Adrenal gland (tissue), 12 donors: ENCODE data around the gene AKAP1. TPM values are rescaled to one million over a fixed set of nuclear protein-coding genes. Genes with fewer than 3 reads are reported as not detected.

Source experiments
- DNase-seq, 7 donors: peaks; one replicate each; pipeline ENCODE4 v3.0.0-alpha.2; 2019 to 2020
- H3K27ac ChIP-seq, 5 donors: fragments of 200-600 bp; sonication (generic) in 4 of 5; 1 replicate in 3 of 5; 2 replicates in 2 of 5; pipeline versions ENCODE4 v1.5.1 to v1.8.0; 2016 to 2020; ENCODE audit warnings: mild to moderate bottlenecking in 1 of 5
- H3K27me3 ChIP-seq: fragments of 200-600 bp; 2 replicates; pipeline ENCODE4 v1.8.0; 2021
- H3K36me3 ChIP-seq, 2 donors: fragments of 200-600 bp; replicated peaks in 1 of 2; 1 replicate in 1 of 2; 2 replicates in 1 of 2; pipeline versions ENCODE4 v1.5.1 to v1.8.0; 2018 to 2022
- H3K4me1 ChIP-seq, 2 donors: fragments of 200-600 bp; replicated peaks in 1 of 2; 1 replicate in 1 of 2; 2 replicates in 1 of 2; pipeline versions ENCODE4 v1.5.1 to v1.8.0; 2018 to 2021
- H3K4me3 ChIP-seq, 4 donors: fragments of 200-600 bp; sonication (generic) in 3 of 4; one replicate each; pipeline ENCODE4 v1.5.1; 2016 to 2018
- H3K9me3 ChIP-seq, 3 donors: fragments of 200-600 bp; sonication (generic) in 1 of 3; replicated peaks in 1 of 3; 1 replicate in 2 of 3; 2 replicates in 1 of 3; pipeline versions ENCODE4 v1.5.1 to v1.8.0; 2016 to 2021
- CTCF ChIP-seq, 6 experiments: fragments of 450-650 bp in 4 of 6; fragments of 200-600 bp in 2 of 6; sonication (generic) in 1 of 6; IDR thresholded peaks; 1 replicate in 5 of 6; 2 replicates in 1 of 6; pipeline versions ENCODE4 v1.5.1 to v1.8.0; 2016 to 2021; ENCODE audit warnings: antibody characterized with exemption in 6 of 6, mild to moderate bottlenecking in 2 of 6, moderate library complexity in 1 of 6
- POLR2A ChIP-seq, 2 donors: fragments of 450-650 bp; IDR thresholded peaks; one replicate each; pipeline ENCODE4 v1.6.1; 2017; ENCODE audit warnings: antibody characterized with exemption in 2 of 2, mild to moderate bottlenecking in 2 of 2, moderate library complexity in 1 of 2
- WGBS, 4 donors: extraction: QIAGEN DNeasy Blood & Tissue Kit in 2 of 4; methylation state at CpG; one replicate each; pipeline versions ENCODE4 v1.1.5 to v1.1.7; 2013 to 2017; 5-methylcytosine and 5-hydroxymethylcytosine counted together
- intact Hi-C, 2 donors: fragments of 100-400 bp; cut with DNase I; formaldehyde crosslinking; loops; one replicate each; pipeline versions ENCODE4 v1.14.1 to v1.15.0; 2022 to 2023
- polyA plus RNA-seq, 3 donors: library from polyadenylated mRNA; stranded (reverse); fragments of 200-250 nt in 2 of 3; fragments of 350-450 nt in 1 of 3; fragmentation: Illumina TruSeq in 1 of 3; extraction: RNeasy Lipid Tissue Mini Kit (QIAGEN cat#74804) in 1 of 3; gene quantifications; one replicate each; pipeline ENCODE4 v1.2.3, GENCODE V29; 2013 to 2014
- total RNA-seq, 9 donors: library from RNA; depleted of rRNA in 4 of 9; stranded (reverse); fragments of >200 nt in 4 of 9; fragments of 120-200 nt in 1 of 9; fragmentation: NEBNext Ultra II Directional in 1 of 9; extraction: Animal tissue kit (Norgen Biotek cat#: 25700) in 1 of 9; gene quantifications; one replicate each; pipeline versions ENCODE4 v1.1.0 to v1.2.4, GENCODE V29; 2013 to 2023
- donor health status: healthy with polysubstance abuse.
- donor health status: Bipolar disorder and iron deficiency.
- donor health status: DM: yes; HTN: yes; CAD: no.
- donor health status: DM: no; HTN: no; CAD: no.
- donor health status: DM: no; HTN: no; CAD: no.
- donor health status: DM: yes; HTN: yes; CAD: no.

The AKAP1 gene
- total and polyA plus RNA-seq, 12 donors: 14.0 to 259 (median 29.4) TPM

- no peaks in the 10 kb centered on the region for H3K27me3 ChIP-seq
- no peak overlapping the region for H3K27ac ChIP-seq
- intact Hi-C loops: no loop called here
- H3K36me3 ChIP-seq: no peaks in the 10 kb centered on the region
- H3K9me3 ChIP-seq: no peaks in the 10 kb centered on the region
- no peak for TF ChIP-seq POLR2A (IDR thresholded peaks at IDR 0.05)
- no peak for TF ChIP-seq CTCF (IDR thresholded peaks at IDR 0.05)
- no peak for DNase-seq
- no peak overlapping the region for H3K4me3 ChIP-seq
- WGBS, 4 donors: 70 to 76% (median 74%) methylated on average over 2 of the region's 2 CpGs
- H3K4me1 ChIP-seq: peaks cover 3% of the 10 kb centered on the region in 2 donors
These were observed 4.3 kb upstream of the AKAP1 start for GRCh38 chr17:57080718-57081117.

GRCh38 chr17:57082441-57082840 is 2.6 kb upstream of the AKAP1 start:
- intact Hi-C loops: no loop called here
- no peak for DNase-seq
- WGBS, 4 donors: 77 to 84% (median 79%) methylated on average over 2 of the region's 2 CpGs
- Histone ChIP-seq H3K4me1 (peaks cover 3 to 14% of the 10 kb centered on the region in 2 donors), H3K27ac (no peak overlapping the region), H3K4me3 (no peak overlapping the region), H3K36me3 (no peaks in the 10 kb centered on the region), H3K27me3 (no peaks in the 10 kb centered on the region), H3K9me3 (no peaks in the 10 kb centered on the region)
- TF ChIP-seq CTCF (IDR thresholded peaks at IDR 0.05) (no peak), POLR2A (IDR thresholded peaks at IDR 0.05) (no peak)

GRCh38 chr17:57084361-57084801 is 665 bp upstream of the AKAP1 start:
- TF ChIP-seq POLR2A (IDR thresholded peaks at IDR 0.05) (no peak), CTCF (IDR thresholded peaks at IDR 0.05) (no peak)
- no peaks in the 10 kb centered on the region for H3K9me3 ChIP-seq
- no peaks in the 10 kb centered on the region for H3K27me3 ChIP-seq
- no peak for DNase-seq
- intact Hi-C loops: no loop called here
- 0% methylated on average over 6 to 7 of the region's 7 CpGs for WGBS, 4 donors
- peaks cover 5 to 26% of the 10 kb centered on the region in 2 donors for H3K4me1 ChIP-seq
- peak overlapping the region; percentile 8 to 95 (median 44) for H3K4me3 ChIP-seq
- no peaks in the 10 kb centered on the region for H3K36me3 ChIP-seq
- H3K27ac ChIP-seq: peak overlapping the region; percentile 39 to 99 (median 95)

DNA sequence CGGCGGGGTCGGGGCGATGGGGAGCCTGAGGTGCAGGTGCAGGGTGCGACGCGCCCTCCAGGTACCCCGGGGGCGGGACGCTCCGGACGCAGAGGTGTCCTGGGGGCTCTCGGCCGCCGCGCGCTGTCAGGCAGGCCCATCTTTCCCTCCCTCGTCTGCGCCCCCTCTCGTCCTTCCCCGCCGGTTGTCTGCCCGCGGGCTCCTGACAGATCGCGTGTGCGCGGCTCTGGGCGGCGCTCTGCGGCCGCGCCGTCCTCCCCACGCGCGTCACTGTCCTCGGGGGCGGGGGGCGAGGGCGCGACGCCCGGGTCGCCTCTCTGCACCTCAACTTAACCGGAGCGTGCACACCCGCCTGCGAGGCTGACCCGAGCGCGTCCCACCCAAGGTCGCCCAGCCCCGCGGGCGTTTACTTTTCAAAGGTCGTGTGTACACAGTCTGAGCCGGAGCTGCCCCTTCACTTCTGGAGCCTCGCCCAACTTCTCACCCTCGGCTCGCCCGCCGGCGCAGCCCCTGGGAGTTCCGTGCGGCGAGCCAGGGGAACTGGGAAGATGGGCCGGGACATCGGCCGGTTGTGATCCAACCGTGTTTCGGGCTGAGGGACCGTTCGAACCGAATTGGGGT is 512 bp downstream of the AKAP1 start:
- intact Hi-C loops: no loop called here
- TF ChIP-seq CTCF (IDR thresholded peaks at IDR 0.05): peak in 1 of 6 experiments; percentile 17
- no peak for TF ChIP-seq POLR2A (IDR thresholded peaks at IDR 0.05)
- peaks cover 11 to 38% of the 10 kb centered on the region in 2 donors for H3K4me1 ChIP-seq

More for the DNA sequence above, 512 bp downstream of the AKAP1 start:
- H3K36me3 ChIP-seq: no peaks in the 10 kb centered on the region
- 0 to 1% (median 0%) methylated on average over 42 to 74 of the region's 75 CpGs; no CpG with 5 or more reads in 1 of the 4 donors for WGBS, 4 donors
- H3K9me3 ChIP-seq: no peaks in the 10 kb centered on the region
- peak; percentile 54 to 78 (median 61) for DNase-seq
- H3K4me3 ChIP-seq: peak overlapping the region; percentile 36 to 95 (median 54)
- peak overlapping the region; percentile 20 to 99 (median 73) for H3K27ac ChIP-seq
- no peaks in the 10 kb centered on the region for H3K27me3 ChIP-seq
